Activated CD8-positive, alpha-beta memory T cell treated with anti-CD3 and anti-CD28 coated beads for 48 hours (primary cell): ENCODE measurements around the gene SCN2B.

ENCODE experiments used
- DNase-seq, 3 experiments: peaks; one replicate each; pipeline ENCODE4 v3.0.0-alpha.2; 2020; ENCODE audit warnings: low read depth in 2 of 3, low spot score in 2 of 3

The SCN2B gene

GRCh38 chr11:118154641-118155040 lies 21.8 kb downstream of the SCN2B start:
- DNase-seq: no peak

GRCh38 chr11:118153976-118154375 lies 22.5 kb downstream of the SCN2B start:
- no peak for DNase-seq

GRCh38 chr11:118153516-118153915 lies 22.9 kb downstream of the SCN2B start:
- DNase-seq: no peak

GRCh38 chr11:118152552-118153471 lies 23.6 kb downstream of the SCN2B start, which contains the start of gene SCN4B:
Gene SCN4B, minus strand, starts transcription at chr11:118152823. Its CDS starts 150 bp downstream, at chr11:118152673.
- no peak for DNase-seq

- no peak for DNase-seq
These were observed 24.4 kb downstream of the SCN2B start for GRCh38 chr11:118152020-118152551.

GRCh38 chr11:118151431-118151830 lies 25.0 kb downstream of the SCN2B start:
- DNase-seq: no peak

GRCh38 chr11:118149493-118149892 lies 26.9 kb downstream of the SCN2B start:
- DNase-seq: no peak

GRCh38 chr11:118148856-118149255 lies 27.6 kb downstream of the SCN2B start:
- no peak for DNase-seq

- no peak for DNase-seq
These were observed 28.2 kb downstream of the SCN2B start for GRCh38 chr11:118148240-118148639.

- no peak for DNase-seq
These were observed 28.9 kb downstream of the SCN2B start for GRCh38 chr11:118147502-118147901.

- DNase-seq: no peak
These were observed 29.9 kb downstream of the SCN2B start for GRCh38 chr11:118146554-118146953.

- DNase-seq: peak; percentile 73 to 88 (median 88)
These were observed 30.9 kb downstream of the SCN2B start for GRCh38 chr11:118145285-118146227.

GRCh38 chr11:118144301-118145268 lies 31.9 kb downstream of the SCN2B start:
- no peak for DNase-seq

- DNase-seq: no peak
These were observed 32.7 kb downstream of the SCN2B start for GRCh38 chr11:118143661-118144185.

GRCh38 chr11:118142809-118143208 lies 33.6 kb downstream of the SCN2B start:
- no peak for DNase-seq

GRCh38 chr11:118142081-118142480 lies 34.4 kb downstream of the SCN2B start:
- DNase-seq: no peak

- no peak for DNase-seq
These were observed 36.9 kb downstream of the SCN2B start for GRCh38 chr11:118139578-118139977.

GRCh38 chr11:118138839-118139420 lies 37.5 kb downstream of the SCN2B start:
- no peak for DNase-seq

GRCh38 chr11:118136801-118137200 lies 39.6 kb downstream of the SCN2B start:
- no peak for DNase-seq

GRCh38 chr11:118136341-118136740 lies 40.1 kb downstream of the SCN2B start:
- DNase-seq: no peak
